GM12872 (cell line): Measurements from ENCODE around the gene INAFM1.

Experiments
- CTCF ChIP-seq: IDR thresholded peaks from 3 replicates; pipeline ENCODE4 v1.5.1; 2011; ENCODE audit warnings: low read depth, mild to moderate bottlenecking, low read length, moderate library complexity; ENCODE audit not compliant: insufficient read depth

Gene INAFM1

GRCh38 chr19:47306303-47306702, 31.6 kb downstream of the INAFM1 start:
- no peak for TF ChIP-seq CTCF

- no peak for TF ChIP-seq CTCF
Measured at GRCh38 chr19:47309038-47309437, 34.4 kb downstream of the INAFM1 start.

- no peak for TF ChIP-seq CTCF
Measured at GRCh38 chr19:47309608-47310007, 34.9 kb downstream of the INAFM1 start, which contains the start of gene C5AR1. TSS of gene C5AR1 (plus strand) at chr19:47309861. CDS start at chr19:47309896, 35 bp downstream.

- TF ChIP-seq CTCF = no peak
Measured at GRCh38 chr19:47310323-47310722, 35.6 kb downstream of the INAFM1 start.

- no peak for TF ChIP-seq CTCF
Measured at GRCh38 chr19:47310819-47311218, 36.1 kb downstream of the INAFM1 start.

GRCh38 chr19:47312366-47313006, 37.8 kb downstream of the INAFM1 start:
- no peak for TF ChIP-seq CTCF

- no peak for TF ChIP-seq CTCF
Measured at GRCh38 chr19:47313754-47314295, 39.1 kb downstream of the INAFM1 start.
